Right lobe of liver (tissue), 4 donors: ENCODE measurements around the gene CDT1.

Experiments
- POLR2A ChIP-seq: fragments of 450-650 bp; IDR thresholded peaks from one replicate; pipeline ENCODE4 v1.6.1; 2017; ENCODE audit warnings: antibody characterized with exemption, mild to moderate bottlenecking
- TF ChIP-seq, protein P1 (sequence below), 4 donors: fragments of 200-600 bp in 3 of 4; fragments of 450-650 bp in 1 of 4; IDR thresholded peaks; one replicate each; pipeline versions ENCODE4 v1.5.1 to v1.8.0; 2016 to 2022; ENCODE audit warnings: antibody characterized with exemption in 4 of 4, mild to moderate bottlenecking in 2 of 4
- donor health status: DM: no; HTN: no; CAD: no.
- donor health status: DM: no; HTN: no; CAD: no.
- donor health status: DM: no; HTN: yes; CAD: no.

DNA sequence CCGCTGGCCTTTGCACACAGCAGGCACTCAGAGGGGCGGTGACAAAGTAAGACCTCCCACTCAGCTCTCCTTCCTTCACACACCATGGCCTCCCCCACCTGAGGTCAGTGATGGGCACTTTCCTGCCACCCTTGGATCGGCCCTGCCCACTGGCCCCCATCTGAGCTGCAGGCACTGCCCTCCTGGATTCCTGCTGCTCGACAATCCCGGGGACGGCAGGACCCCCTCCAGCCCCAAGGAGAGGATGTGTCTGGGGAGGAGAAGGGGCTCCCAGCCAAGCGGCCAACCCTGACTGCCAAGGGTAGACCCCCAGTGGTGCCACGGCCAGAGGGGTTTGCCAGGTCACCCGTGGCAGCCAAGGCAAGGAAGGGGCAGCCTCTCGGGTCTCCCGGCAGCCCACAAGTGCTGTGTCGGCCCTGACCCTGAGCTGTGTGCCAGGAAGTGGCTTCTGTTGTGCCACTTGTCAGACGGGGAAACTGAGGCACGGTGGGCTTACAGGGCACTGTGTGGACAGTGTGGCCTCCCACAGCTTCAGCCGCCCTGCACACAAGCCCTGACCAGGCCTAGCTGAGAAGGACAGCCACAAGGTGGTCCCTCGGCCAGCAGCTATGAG is 41.2 kb upstream of the CDT1 start:
- TF ChIP-seq, protein P1, sequence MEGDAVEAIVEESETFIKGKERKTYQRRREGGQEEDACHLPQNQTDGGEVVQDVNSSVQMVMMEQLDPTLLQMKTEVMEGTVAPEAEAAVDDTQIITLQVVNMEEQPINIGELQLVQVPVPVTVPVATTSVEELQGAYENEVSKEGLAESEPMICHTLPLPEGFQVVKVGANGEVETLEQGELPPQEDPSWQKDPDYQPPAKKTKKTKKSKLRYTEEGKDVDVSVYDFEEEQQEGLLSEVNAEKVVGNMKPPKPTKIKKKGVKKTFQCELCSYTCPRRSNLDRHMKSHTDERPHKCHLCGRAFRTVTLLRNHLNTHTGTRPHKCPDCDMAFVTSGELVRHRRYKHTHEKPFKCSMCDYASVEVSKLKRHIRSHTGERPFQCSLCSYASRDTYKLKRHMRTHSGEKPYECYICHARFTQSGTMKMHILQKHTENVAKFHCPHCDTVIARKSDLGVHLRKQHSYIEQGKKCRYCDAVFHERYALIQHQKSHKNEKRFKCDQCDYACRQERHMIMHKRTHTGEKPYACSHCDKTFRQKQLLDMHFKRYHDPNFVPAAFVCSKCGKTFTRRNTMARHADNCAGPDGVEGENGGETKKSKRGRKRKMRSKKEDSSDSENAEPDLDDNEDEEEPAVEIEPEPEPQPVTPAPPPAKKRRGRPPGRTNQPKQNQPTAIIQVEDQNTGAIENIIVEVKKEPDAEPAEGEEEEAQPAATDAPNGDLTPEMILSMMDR (IDR thresholded peaks at IDR 0.05): no peak
- TF ChIP-seq POLR2A: no peak
